ENCODE data around the gene HS3ST3A1.

The HS3ST3A1 gene

GRCh38 chr17:13595599-13595899 lies 6.2 kb downstream of the HS3ST3A1 start:
- H3K4me2 ChIP-seq (ENCODE audit: low read depth, low read length) = no peak overlapping the region

GRCh38 chr17:13594762-13595598 lies 6.7 kb downstream of the HS3ST3A1 start:
- DNase-seq = peak; percentile 82
- no peaks in the 10 kb centered on the region for H3K36me3 ChIP-seq (replicated peaks; ENCODE audit: insufficient read depth, low read length)
- no peak overlapping the region for H2AFZ ChIP-seq (ENCODE audit: low read length)
- H3F3A ChIP-seq (ENCODE audit: insufficient read depth, low read length) = no peaks in the 10 kb centered on the region
- H3K9me3 ChIP-seq (replicated peaks; ENCODE audit: insufficient read depth, low read length) = no peaks in the 10 kb centered on the region
- no peak overlapping the region for H3K27ac ChIP-seq (ENCODE audit: low read length)
- no peaks in the 10 kb centered on the region for H3K4me1 ChIP-seq (ENCODE audit: low read length)
- H3K9ac ChIP-seq (ENCODE audit: low read length) = no peak overlapping the region
- H3K4me2 ChIP-seq (ENCODE audit: low read depth, low read length) = no peak overlapping the region; the same call in 1 of the 2 replicates
- no peaks in the 10 kb centered on the region for H3K27me3 ChIP-seq (replicated peaks; ENCODE audit: insufficient read depth, low read length)
- H3K9me2 ChIP-seq (replicated peaks; ENCODE audit: insufficient read depth, low read length) = no peaks in the 10 kb centered on the region
- no peaks in the 10 kb centered on the region for H3K79me2 ChIP-seq (ENCODE audit: low read length)
- no peak for TF ChIP-seq EZH2phosphoT487 (IDR thresholded peaks at IDR 0.05; ENCODE audit: low read length)
- peak; percentile 74 for TF ChIP-seq CTCF (IDR thresholded peaks at IDR 0.05; ENCODE audit: low read length)
- no peak for TF ChIP-seq EZH2 (optimal IDR thresholded peaks at IDR 0.05; ENCODE audit: low read depth, low read length)
- H3K4me3 ChIP-seq (ENCODE audit: low read length) = no peak overlapping the region
- no peaks in the 10 kb centered on the region for H4K20me1 ChIP-seq (ENCODE audit: insufficient read depth, low read length)

More at GRCh38 chr17:13595599-13595899, 6.2 kb downstream of the HS3ST3A1 start:
- TF ChIP-seq EZH2phosphoT487 (IDR thresholded peaks at IDR 0.05; ENCODE audit: low read length) = no peak
- TF ChIP-seq CTCF (IDR thresholded peaks at IDR 0.05; ENCODE audit: low read length) = no peak
- TF ChIP-seq EZH2 (optimal IDR thresholded peaks at IDR 0.05; ENCODE audit: low read depth, low read length) = no peak
- Histone ChIP-seq H3K27me3 (replicated peaks; ENCODE audit: insufficient read depth, low read length) (no peaks in the 10 kb centered on the region), H3K27ac (ENCODE audit: low read length) (no peak overlapping the region), H3K4me3 (ENCODE audit: low read length) (no peak overlapping the region), H3K9me2 (replicated peaks; ENCODE audit: insufficient read depth, low read length) (no peaks in the 10 kb centered on the region), H3F3A (ENCODE audit: insufficient read depth, low read length) (no peaks in the 10 kb centered on the region), H4K20me1 (ENCODE audit: insufficient read depth, low read length) (no peaks in the 10 kb centered on the region), H3K79me2 (ENCODE audit: low read length) (no peaks in the 10 kb centered on the region), H3K36me3 (replicated peaks; ENCODE audit: insufficient read depth, low read length) (no peaks in the 10 kb centered on the region), H3K9ac (ENCODE audit: low read length) (no peak overlapping the region), H3K4me1 (ENCODE audit: low read length) (no peaks in the 10 kb centered on the region), H2AFZ (ENCODE audit: low read length) (no peak overlapping the region), H3K9me3 (replicated peaks; ENCODE audit: insufficient read depth, low read length) (no peaks in the 10 kb centered on the region)
- no peak for DNase-seq

- H3K9ac ChIP-seq (ENCODE audit: low read length) = no peak overlapping the region
- TF ChIP-seq CTCF (IDR thresholded peaks at IDR 0.05; ENCODE audit: low read length) = no peak
- TF ChIP-seq EZH2 (optimal IDR thresholded peaks at IDR 0.05; ENCODE audit: low read depth, low read length) = no peak
- TF ChIP-seq EZH2phosphoT487 (IDR thresholded peaks at IDR 0.05; ENCODE audit: low read length) = no peak
- no peaks in the 10 kb centered on the region for H3K36me3 ChIP-seq (replicated peaks; ENCODE audit: insufficient read depth, low read length)
- H3K27ac ChIP-seq (ENCODE audit: low read length) = no peak overlapping the region
- H3K27me3 ChIP-seq (replicated peaks; ENCODE audit: insufficient read depth, low read length) = no peaks in the 10 kb centered on the region
- no peaks in the 10 kb centered on the region for H3K9me2 ChIP-seq (replicated peaks; ENCODE audit: insufficient read depth, low read length)
- H3K4me2 ChIP-seq (ENCODE audit: low read depth, low read length) = no peak overlapping the region
- H2AFZ ChIP-seq (ENCODE audit: low read length) = no peak overlapping the region
- H3F3A ChIP-seq (ENCODE audit: insufficient read depth, low read length) = 0 out of 2 replicates have a peak, but pooled peaks cover under 1% of the 10 kb centered on the region
- H3K79me2 ChIP-seq (ENCODE audit: low read length) = no peaks in the 10 kb centered on the region
- no peak for DNase-seq
- H3K9me3 ChIP-seq (replicated peaks; ENCODE audit: insufficient read depth, low read length) = no peaks in the 10 kb centered on the region
- H3K4me1 ChIP-seq (ENCODE audit: low read length) = no peaks in the 10 kb centered on the region
- no peaks in the 10 kb centered on the region for H4K20me1 ChIP-seq (ENCODE audit: insufficient read depth, low read length)
- H3K4me3 ChIP-seq (ENCODE audit: low read length) = no peak overlapping the region
Measured at GRCh38 chr17:13594310-13594709, 7.4 kb downstream of the HS3ST3A1 start.
